Parathyroid adenoma (tissue), 2 donors: Measurements from ENCODE around the gene ADAMTS5.

Experiments used
- H2AFZ ChIP-seq: fragments of 300-600 bp; sonication (generic); one replicate; pipeline ENCODE4 v1.7.0; 2017; ENCODE audit warnings: antibody characterized with exemption, mild to moderate bottlenecking
- H3K27ac ChIP-seq: fragments of 300-600 bp; sonication (generic); one replicate; pipeline ENCODE4 v1.7.0; 2017
- H3K27me3 ChIP-seq: fragments of 300-600 bp; sonication (generic); one replicate; pipeline ENCODE4 v1.7.0; 2017; ENCODE audit warnings: low read length; ENCODE audit not compliant: control insufficient read depth, insufficient read depth
- H3K36me3 ChIP-seq: fragments of 300-600 bp; sonication (generic); one replicate; pipeline ENCODE4 v1.7.0; 2017; ENCODE audit warnings: low read length; ENCODE audit not compliant: control insufficient read depth, insufficient read depth
- H3K4me1 ChIP-seq: fragments of 300-600 bp; sonication (generic); one replicate; pipeline ENCODE4 v1.7.0; 2017; ENCODE audit warnings: control low read depth
- H3K4me2 ChIP-seq: fragments of 300-600 bp; sonication (generic); one replicate; pipeline ENCODE4 v1.7.0; 2017; ENCODE audit warnings: low read length
- H3K4me3 ChIP-seq: fragments of 300-600 bp; sonication (generic); one replicate; pipeline ENCODE4 v1.7.0; 2017; ENCODE audit warnings: low read depth, low read length
- H3K79me2 ChIP-seq: fragments of 300-600 bp; sonication (generic); one replicate; pipeline ENCODE4 v1.7.0; 2017; ENCODE audit warnings: control low read depth
- H3K9ac ChIP-seq: fragments of 300-600 bp; sonication (generic); one replicate; pipeline ENCODE4 v1.7.0; 2017; ENCODE audit warnings: mild to moderate bottlenecking
- H3K9me3 ChIP-seq: fragments of 300-600 bp; sonication (generic); one replicate; pipeline ENCODE4 v1.7.0; 2017; ENCODE audit warnings: low read length; ENCODE audit not compliant: control insufficient read depth
- TF ChIP-seq, protein P1 (sequence below): fragments of 300-600 bp; sonication (generic); IDR thresholded peaks from one replicate; pipeline ENCODE4 v1.7.0; 2017; ENCODE audit warnings: antibody characterized with exemption, mild to moderate bottlenecking
- donor health status: primary hyperparathyroidism.

The ADAMTS5 gene

DNA sequence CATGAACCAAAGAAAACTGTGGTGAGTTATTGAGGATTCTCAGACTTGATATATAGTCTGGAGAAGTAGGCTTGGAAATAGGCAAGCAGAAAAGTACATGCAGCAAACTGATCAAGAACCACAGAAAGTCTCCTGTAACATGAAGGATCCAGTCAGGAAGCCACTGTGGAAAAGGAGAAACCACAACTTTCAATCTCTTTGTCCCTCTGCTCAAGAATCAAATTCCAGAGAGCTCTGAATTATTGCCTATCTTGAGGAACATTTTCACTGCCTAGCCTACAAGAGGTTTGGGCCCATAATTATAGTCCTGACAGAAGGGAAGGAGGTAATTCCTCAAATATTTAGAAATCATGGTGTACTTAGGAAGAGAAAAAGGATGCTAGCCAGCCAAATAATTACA is 78.6 kb downstream of the ADAMTS5 start:
- Histone ChIP-seq H3K36me3 (no peaks in the 10 kb centered on the region), H3K27ac (no peak overlapping the region), H3K79me2 (no peaks in the 10 kb centered on the region), H3K9me3 (no peaks in the 10 kb centered on the region), H3K27me3 (no peaks in the 10 kb centered on the region), H3K4me1 (no peaks in the 10 kb centered on the region), H3K4me3 (no peak overlapping the region), H2AFZ (no peak overlapping the region), H3K9ac (no peak overlapping the region), H3K4me2 (peak overlapping the region; percentile 9)
- TF ChIP-seq, protein P1, sequence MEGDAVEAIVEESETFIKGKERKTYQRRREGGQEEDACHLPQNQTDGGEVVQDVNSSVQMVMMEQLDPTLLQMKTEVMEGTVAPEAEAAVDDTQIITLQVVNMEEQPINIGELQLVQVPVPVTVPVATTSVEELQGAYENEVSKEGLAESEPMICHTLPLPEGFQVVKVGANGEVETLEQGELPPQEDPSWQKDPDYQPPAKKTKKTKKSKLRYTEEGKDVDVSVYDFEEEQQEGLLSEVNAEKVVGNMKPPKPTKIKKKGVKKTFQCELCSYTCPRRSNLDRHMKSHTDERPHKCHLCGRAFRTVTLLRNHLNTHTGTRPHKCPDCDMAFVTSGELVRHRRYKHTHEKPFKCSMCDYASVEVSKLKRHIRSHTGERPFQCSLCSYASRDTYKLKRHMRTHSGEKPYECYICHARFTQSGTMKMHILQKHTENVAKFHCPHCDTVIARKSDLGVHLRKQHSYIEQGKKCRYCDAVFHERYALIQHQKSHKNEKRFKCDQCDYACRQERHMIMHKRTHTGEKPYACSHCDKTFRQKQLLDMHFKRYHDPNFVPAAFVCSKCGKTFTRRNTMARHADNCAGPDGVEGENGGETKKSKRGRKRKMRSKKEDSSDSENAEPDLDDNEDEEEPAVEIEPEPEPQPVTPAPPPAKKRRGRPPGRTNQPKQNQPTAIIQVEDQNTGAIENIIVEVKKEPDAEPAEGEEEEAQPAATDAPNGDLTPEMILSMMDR = no peak

DNA sequence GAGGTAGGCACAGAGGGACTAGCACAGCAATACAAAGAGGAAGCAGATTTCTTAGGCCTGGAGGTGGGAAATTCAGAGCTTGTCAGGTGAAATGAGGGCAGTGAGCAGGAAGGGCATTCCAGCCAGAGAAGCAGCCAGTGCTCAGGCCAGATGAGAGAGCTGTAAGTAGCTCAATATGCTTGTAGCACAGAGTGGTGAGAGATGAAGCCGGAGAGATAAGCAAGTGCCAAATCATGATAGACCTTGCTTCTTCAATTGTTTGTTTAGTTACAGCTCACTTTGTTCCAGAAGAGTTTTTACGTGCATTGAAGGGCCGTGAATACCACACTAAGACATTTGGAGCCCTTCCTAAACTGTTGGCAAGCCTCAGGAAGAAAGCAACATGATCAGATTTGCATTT is 79.6 kb downstream of the ADAMTS5 start:
- Histone ChIP-seq H2AFZ (no peak overlapping the region), H3K36me3 (no peaks in the 10 kb centered on the region), H3K4me3 (peak overlapping the region; percentile 4), H3K9me3 (no peaks in the 10 kb centered on the region), H3K79me2 (no peaks in the 10 kb centered on the region), H3K9ac (no peak overlapping the region), H3K27me3 (no peaks in the 10 kb centered on the region), H3K4me2 (peak overlapping the region; percentile 64), H3K27ac (no peak overlapping the region), H3K4me1 (no peaks in the 10 kb centered on the region)
- TF ChIP-seq, protein P1 = no peak

DNA sequence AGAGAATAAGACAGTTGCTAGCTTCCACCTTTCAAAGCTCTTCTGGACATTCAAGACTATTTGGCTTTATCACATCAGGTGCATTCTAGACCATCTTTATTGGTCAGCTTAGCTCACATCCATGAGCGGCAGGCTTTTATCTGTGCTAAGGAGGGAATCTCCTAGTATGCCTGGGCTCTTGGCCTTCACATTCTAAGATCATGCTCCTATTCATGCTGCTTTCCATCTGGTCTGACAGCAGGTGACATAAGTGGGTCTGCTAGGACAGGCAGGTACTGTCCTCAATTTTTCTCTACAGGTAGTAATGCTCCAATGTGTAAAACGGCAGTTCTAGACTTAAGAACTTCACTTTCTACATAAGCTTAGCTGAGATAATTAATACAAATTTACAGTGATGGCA is 82.5 kb downstream of the ADAMTS5 start:
- no peak overlapping the region for H3K9ac ChIP-seq
- no peak overlapping the region for H3K4me3 ChIP-seq
- H3K27ac ChIP-seq = no peak overlapping the region
- H3K79me2 ChIP-seq = no peaks in the 10 kb centered on the region
- TF ChIP-seq, protein P1 = no peak
- no peaks in the 10 kb centered on the region for H3K27me3 ChIP-seq
- H3K4me1 ChIP-seq = no peaks in the 10 kb centered on the region
- H3K36me3 ChIP-seq = no peaks in the 10 kb centered on the region
- H2AFZ ChIP-seq = no peak overlapping the region
- no peaks in the 10 kb centered on the region for H3K9me3 ChIP-seq
- H3K4me2 ChIP-seq = no peak overlapping the region

DNA sequence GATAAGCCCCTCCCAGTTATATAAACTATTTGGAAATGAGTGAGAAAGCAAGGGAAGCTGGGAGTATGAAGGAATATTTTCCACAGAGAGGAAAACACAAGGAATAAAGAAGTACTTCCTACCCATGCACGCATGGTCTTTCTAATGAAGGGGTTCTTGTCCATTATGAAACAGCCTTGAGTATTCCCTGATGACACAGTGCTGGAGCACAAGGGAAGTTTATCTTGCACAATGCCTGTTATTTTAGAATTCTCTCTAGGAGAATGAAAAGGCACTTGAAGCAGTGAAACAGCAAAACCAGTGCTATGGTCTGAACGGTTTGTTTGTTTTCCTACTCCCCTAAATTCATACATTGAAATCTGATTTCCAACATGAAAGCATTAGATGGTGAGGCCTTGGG is 83.1 kb downstream of the ADAMTS5 start:
- no peak overlapping the region for H3K27ac ChIP-seq
- TF ChIP-seq, protein P1 = no peak
- H3K79me2 ChIP-seq = no peaks in the 10 kb centered on the region
- H3K4me1 ChIP-seq = no peaks in the 10 kb centered on the region
- H3K36me3 ChIP-seq = no peaks in the 10 kb centered on the region
- no peak overlapping the region for H3K4me3 ChIP-seq
- H3K27me3 ChIP-seq = no peaks in the 10 kb centered on the region
- no peak overlapping the region for H3K4me2 ChIP-seq
- H3K9ac ChIP-seq = no peak overlapping the region
- H2AFZ ChIP-seq = no peak overlapping the region
- H3K9me3 ChIP-seq = no peaks in the 10 kb centered on the region

DNA sequence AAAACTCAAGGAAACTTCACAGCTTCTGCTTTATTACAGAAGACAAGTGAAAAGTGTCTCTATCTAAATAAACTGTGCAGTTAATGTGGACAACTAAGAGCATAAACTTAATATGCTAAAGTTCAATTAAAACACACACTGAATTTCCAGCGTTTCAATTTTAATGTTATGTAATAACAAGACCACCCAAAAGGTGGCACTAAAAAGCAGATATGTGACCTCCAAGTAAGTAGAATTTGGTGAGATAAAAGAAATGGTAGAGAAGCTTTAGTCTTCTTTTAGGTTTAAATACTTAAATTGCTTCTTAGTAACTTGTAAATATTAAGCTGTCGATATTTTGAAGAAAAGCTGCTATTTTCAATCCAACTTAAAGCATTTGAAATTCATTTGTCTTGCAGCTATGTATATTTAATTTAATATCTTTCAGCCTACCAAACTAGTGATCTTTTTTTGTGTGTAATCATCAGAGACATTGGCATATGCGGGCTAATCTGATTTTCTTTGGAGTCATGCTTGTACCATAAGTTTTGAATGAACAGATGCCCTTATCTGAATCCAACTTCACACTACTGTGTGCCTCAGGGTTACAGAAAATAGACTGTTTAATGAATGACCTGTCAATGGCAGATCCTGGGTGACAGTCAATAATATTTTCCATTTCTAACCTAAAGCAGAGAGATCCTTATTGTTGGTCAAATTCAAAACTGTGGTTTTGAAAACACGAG is 85.2 kb downstream of the ADAMTS5 start:
- Histone ChIP-seq H3K27ac (no peak overlapping the region), H3K9ac (no peak overlapping the region), H3K36me3 (no peaks in the 10 kb centered on the region), H3K27me3 (no peaks in the 10 kb centered on the region), H3K4me3 (no peak overlapping the region), H3K79me2 (no peaks in the 10 kb centered on the region), H3K4me2 (peak overlapping the region; percentile 8), H2AFZ (no peak overlapping the region), H3K9me3 (no peaks in the 10 kb centered on the region), H3K4me1 (no peaks in the 10 kb centered on the region)
- TF ChIP-seq, protein P1 = no peak
